ENCODE results near the gene SMURF1.

SMURF1 gene

GRCh38 chr7:99054781-99055180, 89.1 kb downstream of the SMURF1 start:
- no peak for TF ChIP-seq POLR2AphosphoS5 (IDR thresholded peaks at IDR 0.05; ENCODE audit: low read depth, low read length)
- TF ChIP-seq TAF1 (IDR thresholded peaks at IDR 0.05; ENCODE audit: borderline replicate concordance, insufficient read depth, low read length), result no peak
- TF ChIP-seq FOXP2 (optimal IDR thresholded peaks at IDR 0.05; ENCODE audit: borderline replicate concordance, extremely low read depth, extremely low read length, insufficient read depth), result no peak
- TF ChIP-seq REST (IDR thresholded peaks at IDR 0.05; ENCODE audit: insufficient read depth in 1 of 2, low read depth in 2 of 2, low read length in 2 of 2), result no peak
- TF ChIP-seq SIN3A (IDR thresholded peaks at IDR 0.05; ENCODE audit: borderline replicate concordance, insufficient read depth, low read length), result no peak

- TF ChIP-seq POLR2AphosphoS5 (IDR thresholded peaks at IDR 0.05; ENCODE audit: low read depth, low read length), result no peak
- no peak for TF ChIP-seq REST (IDR thresholded peaks at IDR 0.05; ENCODE audit: insufficient read depth in 1 of 2, low read depth in 2 of 2, low read length in 2 of 2)
- no peak for TF ChIP-seq SIN3A (IDR thresholded peaks at IDR 0.05; ENCODE audit: borderline replicate concordance, insufficient read depth, low read length)
- TF ChIP-seq TAF1 (IDR thresholded peaks at IDR 0.05; ENCODE audit: borderline replicate concordance, insufficient read depth, low read length), result no peak
- TF ChIP-seq FOXP2 (optimal IDR thresholded peaks at IDR 0.05; ENCODE audit: borderline replicate concordance, extremely low read depth, extremely low read length, insufficient read depth), result no peak
Observed at GRCh38 chr7:99050971-99051370, 92.9 kb downstream of the SMURF1 start.

- TF ChIP-seq REST (IDR thresholded peaks at IDR 0.05; ENCODE audit: insufficient read depth in 1 of 2, low read depth in 2 of 2, low read length in 2 of 2), result no peak
- no peak for TF ChIP-seq FOXP2 (optimal IDR thresholded peaks at IDR 0.05; ENCODE audit: borderline replicate concordance, extremely low read depth, extremely low read length, insufficient read depth)
- TF ChIP-seq SIN3A (IDR thresholded peaks at IDR 0.05; ENCODE audit: borderline replicate concordance, insufficient read depth, low read length), result no peak
- no peak for TF ChIP-seq TAF1 (IDR thresholded peaks at IDR 0.05; ENCODE audit: borderline replicate concordance, insufficient read depth, low read length)
- TF ChIP-seq POLR2AphosphoS5 (IDR thresholded peaks at IDR 0.05; ENCODE audit: low read depth, low read length), result no peak
Observed at GRCh38 chr7:99047526-99048077, 96.3 kb downstream of the SMURF1 start.

- no peak for TF ChIP-seq SIN3A (IDR thresholded peaks at IDR 0.05; ENCODE audit: borderline replicate concordance, insufficient read depth, low read length)
- no peak for TF ChIP-seq TAF1 (IDR thresholded peaks at IDR 0.05; ENCODE audit: borderline replicate concordance, insufficient read depth, low read length)
- TF ChIP-seq POLR2AphosphoS5 (IDR thresholded peaks at IDR 0.05; ENCODE audit: low read depth, low read length), result no peak
- TF ChIP-seq REST (IDR thresholded peaks at IDR 0.05; ENCODE audit: insufficient read depth in 1 of 2, low read depth in 2 of 2, low read length in 2 of 2), result no peak
- TF ChIP-seq FOXP2 (optimal IDR thresholded peaks at IDR 0.05; ENCODE audit: borderline replicate concordance, extremely low read depth, extremely low read length, insufficient read depth), result no peak
Observed at GRCh38 chr7:99046722-99047121, 97.2 kb downstream of the SMURF1 start.

Data from PFSK-1 (cell line).